ENCODE measurements around the gene DVL3. TPM values are rescaled to one million over a fixed set of nuclear protein-coding genes. Genes with fewer than 3 reads are reported as not detected.

DVL3 gene
- total RNA-seq, 1 donor from 2014 or later = 51.7 TPM

- Histone ChIP-seq H3K4me3 (ENCODE audit: low read depth, low read length) (peak overlapping the region; percentile 72), H3K36me3 (ENCODE audit: control insufficient read depth, insufficient read depth, low read length) (peaks cover 10% of the 10 kb centered on the region), H3K27me3 (ENCODE audit: control insufficient read depth, insufficient read depth, low read length) (no peaks in the 10 kb centered on the region)
- DNase-seq (ENCODE audit: low read depth) = peak; percentile 95
- TF ChIP-seq, protein P1, sequence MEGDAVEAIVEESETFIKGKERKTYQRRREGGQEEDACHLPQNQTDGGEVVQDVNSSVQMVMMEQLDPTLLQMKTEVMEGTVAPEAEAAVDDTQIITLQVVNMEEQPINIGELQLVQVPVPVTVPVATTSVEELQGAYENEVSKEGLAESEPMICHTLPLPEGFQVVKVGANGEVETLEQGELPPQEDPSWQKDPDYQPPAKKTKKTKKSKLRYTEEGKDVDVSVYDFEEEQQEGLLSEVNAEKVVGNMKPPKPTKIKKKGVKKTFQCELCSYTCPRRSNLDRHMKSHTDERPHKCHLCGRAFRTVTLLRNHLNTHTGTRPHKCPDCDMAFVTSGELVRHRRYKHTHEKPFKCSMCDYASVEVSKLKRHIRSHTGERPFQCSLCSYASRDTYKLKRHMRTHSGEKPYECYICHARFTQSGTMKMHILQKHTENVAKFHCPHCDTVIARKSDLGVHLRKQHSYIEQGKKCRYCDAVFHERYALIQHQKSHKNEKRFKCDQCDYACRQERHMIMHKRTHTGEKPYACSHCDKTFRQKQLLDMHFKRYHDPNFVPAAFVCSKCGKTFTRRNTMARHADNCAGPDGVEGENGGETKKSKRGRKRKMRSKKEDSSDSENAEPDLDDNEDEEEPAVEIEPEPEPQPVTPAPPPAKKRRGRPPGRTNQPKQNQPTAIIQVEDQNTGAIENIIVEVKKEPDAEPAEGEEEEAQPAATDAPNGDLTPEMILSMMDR (IDR thresholded peaks at IDR 0.05; ENCODE audit: insufficient read depth, low read length, poor library complexity, severe bottlenecking) = no peak
Measured at GRCh38 chr3:184185461-184186183, 30.4 kb downstream of the DVL3 start.

GRCh38 chr3:184186184-184186901 is 31.2 kb downstream of the DVL3 start, which contains the start of gene ABCF3:
Gene ABCF3, plus strand, starts transcription at chr3:184186199. Its CDS starts 9 bp downstream, at chr3:184186208.
- H3K36me3 ChIP-seq (ENCODE audit: control insufficient read depth, insufficient read depth, low read length) = peaks cover 9% of the 10 kb centered on the region
- no peaks in the 10 kb centered on the region for H3K27me3 ChIP-seq (ENCODE audit: control insufficient read depth, insufficient read depth, low read length)
- H3K4me3 ChIP-seq (ENCODE audit: low read depth, low read length) = peak within 1 kb of the TSS; percentile 72
- TF ChIP-seq, protein P1 (IDR thresholded peaks at IDR 0.05; ENCODE audit: insufficient read depth, low read length, poor library complexity, severe bottlenecking) = no peak
- DNase-seq (ENCODE audit: low read depth) = no peak

GRCh38 chr3:184186902-184187207 is 31.7 kb downstream of the DVL3 start:
- no peaks in the 10 kb centered on the region for H3K27me3 ChIP-seq (ENCODE audit: control insufficient read depth, insufficient read depth, low read length)
- peaks cover 9% of the 10 kb centered on the region for H3K36me3 ChIP-seq (ENCODE audit: control insufficient read depth, insufficient read depth, low read length)

DNA sequence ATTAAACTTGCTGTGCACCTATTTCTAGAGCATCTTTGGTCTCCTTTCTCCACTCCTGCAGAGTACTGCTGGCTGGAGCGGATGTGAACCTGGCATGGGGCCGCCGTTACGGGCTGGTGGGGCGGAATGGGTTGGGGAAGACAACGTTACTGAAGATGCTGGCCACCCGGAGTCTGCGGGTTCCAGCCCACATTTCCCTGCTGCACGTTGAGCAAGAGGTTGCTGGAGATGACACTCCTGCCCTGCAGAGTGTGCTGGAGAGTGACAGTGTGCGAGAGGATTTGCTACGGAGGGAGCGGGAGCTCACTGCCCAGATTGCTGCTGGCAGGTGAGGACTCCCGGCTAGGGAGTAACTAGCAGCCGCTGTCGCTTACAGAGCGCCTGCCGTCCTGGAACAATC is 32.9 kb downstream of the DVL3 start:
- no peak for DNase-seq (ENCODE audit: low read depth)
- TF ChIP-seq, protein P1 (IDR thresholded peaks at IDR 0.05; ENCODE audit: insufficient read depth, low read length, poor library complexity, severe bottlenecking) = no peak
- Histone ChIP-seq H3K36me3 (ENCODE audit: control insufficient read depth, insufficient read depth, low read length) (peaks cover 8% of the 10 kb centered on the region), H3K27me3 (ENCODE audit: control insufficient read depth, insufficient read depth, low read length) (no peaks in the 10 kb centered on the region), H3K4me3 (ENCODE audit: low read depth, low read length) (no peak overlapping the region)

More at GRCh38 chr3:184186902-184187207, 31.7 kb downstream of the DVL3 start:
- H3K4me3 ChIP-seq (ENCODE audit: low read depth, low read length) = peak overlapping the region; percentile 72
- DNase-seq (ENCODE audit: low read depth) = no peak
- TF ChIP-seq, protein P1 (IDR thresholded peaks at IDR 0.05; ENCODE audit: insufficient read depth, low read length, poor library complexity, severe bottlenecking) = no peak

DNA sequence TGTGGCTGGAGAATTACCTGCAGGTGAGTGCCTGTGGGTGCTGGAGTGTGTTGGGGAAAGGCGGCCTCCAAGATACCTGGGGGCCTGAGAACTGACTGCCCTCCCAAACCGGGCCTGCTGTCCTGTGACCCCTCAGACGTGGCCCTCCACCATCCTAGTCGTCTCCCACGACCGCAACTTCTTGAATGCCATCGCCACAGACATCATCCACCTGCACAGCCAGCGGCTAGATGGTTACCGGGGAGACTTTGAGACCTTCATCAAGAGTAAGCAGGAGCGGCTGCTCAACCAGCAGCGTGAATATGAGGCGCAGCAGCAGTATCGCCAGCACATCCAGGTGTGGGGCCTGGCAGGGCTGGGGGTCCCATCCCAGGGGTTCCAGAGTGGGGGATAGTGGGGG is 34.2 kb downstream of the DVL3 start:
- DNase-seq (ENCODE audit: low read depth) = no peak
- no peak overlapping the region for H3K4me3 ChIP-seq (ENCODE audit: low read depth, low read length)
- peaks cover 11% of the 10 kb centered on the region for H3K36me3 ChIP-seq (ENCODE audit: control insufficient read depth, insufficient read depth, low read length)
- TF ChIP-seq, protein P1 (IDR thresholded peaks at IDR 0.05; ENCODE audit: insufficient read depth, low read length, poor library complexity, severe bottlenecking) = no peak
- no peaks in the 10 kb centered on the region for H3K27me3 ChIP-seq (ENCODE audit: control insufficient read depth, insufficient read depth, low read length)
